GM21825 (cell line): ENCODE measurements around the gene IRF2BPL.
"Not testable (repeated sequence)": the region's sequence is repeated elsewhere in the genome, so short reads cannot be mapped to it uniquely, and the experiment has no call there.

Experiments
- ATAC-seq: cut with Tn5 transposase; IDR thresholded peaks from one replicate; pipeline ENCODE4 v1.9.1; 2021; ENCODE audit warnings: mild to moderate bottlenecking, moderate library complexity; ENCODE audit not compliant: unreplicated experiment

IRF2BPL gene

DNA sequence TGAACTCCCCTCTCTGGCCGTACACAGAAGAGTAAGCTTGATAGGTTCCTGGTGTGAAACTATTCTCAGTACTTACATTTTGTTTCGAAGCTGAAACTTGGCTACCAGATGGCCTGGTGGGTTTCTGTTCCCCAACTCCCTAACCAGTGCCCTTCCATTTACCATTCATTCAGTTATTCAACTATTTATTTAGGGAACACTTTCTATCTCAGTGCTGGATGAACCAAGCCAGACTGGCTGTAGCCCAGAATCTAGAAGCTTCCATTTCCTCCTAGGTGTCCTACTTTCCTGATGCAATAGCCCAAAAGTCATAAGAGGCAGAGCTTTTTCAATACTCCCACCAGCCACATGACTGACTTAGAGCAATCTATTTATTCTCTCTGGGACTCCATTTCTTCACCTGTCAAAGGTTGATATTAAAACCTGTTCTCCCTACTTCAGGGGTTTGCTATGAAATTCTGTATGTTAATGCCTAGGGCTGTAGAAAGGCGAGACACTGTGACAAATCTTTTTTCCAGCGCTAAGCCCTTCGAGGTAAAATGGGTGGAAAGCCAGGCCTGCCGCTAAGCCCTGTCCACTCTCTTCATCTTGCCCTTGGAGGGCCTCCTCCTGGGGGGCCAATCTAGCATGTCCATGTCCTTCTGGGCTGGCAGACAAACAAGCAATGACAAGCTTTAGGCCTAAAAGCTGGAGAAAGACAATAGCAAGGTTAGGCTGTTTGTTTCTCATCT, 8.1 kb upstream of the IRF2BPL start:
- no peak for ATAC-seq

DNA sequence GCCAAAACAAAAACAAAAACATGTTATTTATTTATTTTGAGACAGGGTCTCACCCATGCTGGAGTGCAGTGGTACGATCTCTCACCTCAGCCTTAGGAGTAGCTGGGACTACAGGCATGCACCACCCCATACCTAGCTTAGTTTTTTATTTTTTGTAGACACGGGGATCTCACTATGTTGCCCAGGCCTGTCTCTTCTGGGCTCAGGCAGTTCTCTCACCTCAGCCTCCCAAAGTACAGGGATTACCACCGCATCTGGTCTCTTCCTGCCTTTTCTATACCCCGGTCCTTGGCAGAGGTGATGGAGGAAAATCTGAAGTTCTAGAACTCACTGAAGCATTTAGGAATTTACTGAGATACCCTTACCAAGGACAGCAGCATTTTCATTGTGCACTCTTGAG, 6.8 kb upstream of the IRF2BPL start:
- ATAC-seq, result no peak

DNA sequence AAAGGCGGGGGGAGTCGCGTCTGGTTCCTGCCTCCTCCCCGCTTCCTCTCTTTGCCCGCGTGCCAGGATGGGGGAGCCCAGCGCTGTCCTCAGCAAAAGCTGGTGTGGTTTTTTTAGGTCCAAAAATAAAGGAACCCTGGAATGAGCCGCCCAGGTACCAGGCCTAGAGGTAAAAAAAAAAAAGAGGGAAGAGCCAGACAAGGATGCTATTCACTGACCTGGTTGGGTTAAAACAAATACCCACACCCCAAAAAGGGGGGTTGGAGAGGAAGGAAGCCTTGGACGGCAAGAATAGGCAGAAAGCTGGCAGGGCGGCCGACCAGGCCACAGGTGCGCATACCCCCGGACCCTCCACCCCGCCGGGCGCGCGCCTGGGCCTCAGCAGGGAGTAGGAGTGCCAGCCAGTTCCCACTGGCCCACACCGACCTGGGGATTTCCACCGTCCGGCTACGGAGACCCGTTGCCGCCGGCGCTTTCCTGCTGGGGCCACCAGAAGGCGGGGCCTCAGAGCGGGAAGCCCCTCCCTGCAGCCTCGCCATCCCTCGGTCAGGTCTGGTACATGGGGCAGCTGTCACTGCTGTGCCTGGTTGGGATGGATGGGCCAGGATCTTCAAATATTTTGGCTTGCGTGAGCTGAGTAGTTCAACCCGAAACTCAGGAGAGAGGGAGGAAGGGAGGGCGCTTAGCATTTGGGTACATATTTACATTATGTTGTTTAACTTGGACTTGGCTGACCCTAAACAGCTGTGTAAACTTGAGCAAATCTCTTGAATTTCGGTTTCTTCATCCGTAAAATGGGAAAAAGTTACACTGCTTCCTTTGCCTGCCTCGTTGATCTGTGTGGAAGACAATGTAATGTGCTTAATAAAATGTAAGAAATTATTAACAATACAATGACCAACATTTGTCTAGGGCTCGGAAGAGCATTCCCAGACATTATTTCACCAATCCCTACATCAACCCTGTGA, 5.4 kb upstream of the IRF2BPL start:
- peak; percentile 74 for ATAC-seq

DNA sequence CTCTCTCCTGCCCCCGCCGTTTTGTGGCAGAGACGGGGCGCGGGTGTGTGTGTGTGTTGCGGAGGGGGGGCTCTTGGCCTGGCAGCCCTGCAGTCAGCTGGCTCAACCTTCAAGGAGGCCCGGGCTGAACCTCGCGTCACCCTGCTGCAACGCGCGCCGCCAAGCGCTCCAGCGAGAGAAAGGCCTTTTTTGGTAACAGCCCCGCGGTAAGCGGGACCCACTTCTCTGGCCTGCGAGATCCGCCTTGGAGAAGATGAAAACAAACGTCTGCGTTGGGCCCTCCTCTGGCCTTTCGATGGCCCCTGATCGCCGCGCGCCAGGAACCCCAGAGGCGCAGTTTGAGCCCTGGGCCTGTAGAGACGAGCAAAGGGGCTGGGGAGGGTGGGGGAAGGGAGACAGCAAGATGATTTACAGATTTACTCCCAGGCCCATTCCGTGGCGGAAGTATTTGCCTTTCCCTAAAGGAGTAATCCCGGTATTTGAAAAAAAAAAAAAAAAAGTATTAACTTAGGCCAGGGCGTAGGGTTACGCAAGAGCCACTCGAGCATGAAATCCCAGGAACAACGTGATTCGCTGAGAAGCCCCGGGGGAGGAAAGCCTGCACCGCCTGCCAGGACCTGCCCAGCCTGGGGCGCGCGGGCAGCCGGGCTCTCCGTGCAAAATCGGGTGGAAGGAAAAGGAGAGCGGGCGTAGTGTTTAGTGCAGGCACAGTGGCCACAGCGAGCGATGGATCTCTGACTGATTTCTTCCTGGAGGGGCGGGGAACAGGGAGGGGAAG, 4.5 kb upstream of the IRF2BPL start:
- no peak for ATAC-seq

DNA sequence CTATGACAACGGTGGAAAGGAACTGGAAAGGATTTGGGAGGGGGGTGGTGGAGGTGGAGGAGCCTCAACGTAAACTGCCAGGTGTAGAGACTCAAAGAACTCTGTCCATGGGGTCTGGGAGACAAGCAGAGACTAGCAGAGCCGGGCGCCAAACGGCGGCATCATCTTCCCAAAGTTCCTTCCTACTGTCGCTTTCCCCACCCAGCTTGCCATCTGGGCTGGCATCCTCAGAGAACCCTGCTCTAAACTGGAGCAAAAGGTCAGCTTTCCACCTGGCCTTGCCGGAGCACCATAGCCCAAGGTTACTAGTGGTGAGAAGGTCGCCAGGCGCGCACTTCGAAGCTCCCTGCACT, 4.0 kb upstream of the IRF2BPL start:
- no peak for ATAC-seq

DNA sequence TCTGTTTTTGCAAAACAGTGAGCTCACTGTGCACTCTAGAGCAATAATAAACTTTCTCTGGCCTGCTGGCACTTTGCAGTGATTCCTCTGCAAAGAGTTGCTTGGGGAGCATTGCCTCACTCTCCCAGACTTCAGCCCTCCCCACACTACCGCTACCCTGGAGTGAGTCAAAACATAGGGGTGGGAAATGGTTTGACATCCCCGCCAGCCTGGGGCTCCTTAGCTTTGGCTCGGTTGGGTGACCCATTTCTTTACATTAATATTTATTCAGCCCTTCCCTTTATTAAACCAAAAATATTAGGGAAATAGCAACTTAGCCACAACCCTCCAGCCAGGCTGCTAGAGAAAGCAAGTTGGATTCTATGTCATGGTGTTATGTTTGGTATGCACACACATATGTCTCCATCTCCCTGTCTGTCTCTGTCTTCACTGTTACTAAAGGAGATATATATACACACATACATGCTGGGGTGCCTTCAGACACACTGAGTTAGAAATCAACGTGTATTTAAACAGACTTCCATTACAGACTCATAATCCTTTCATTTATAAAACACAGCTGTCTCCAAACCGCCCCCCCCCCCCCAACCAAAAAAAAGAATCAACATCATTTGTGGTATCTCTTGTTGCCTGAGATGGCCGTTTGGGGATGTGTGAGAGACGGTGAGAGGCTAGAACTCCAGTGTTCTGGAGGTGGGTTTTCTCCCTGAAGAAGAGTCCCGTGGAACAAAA, 3.4 kb upstream of the IRF2BPL start:
- no peak for ATAC-seq

DNA sequence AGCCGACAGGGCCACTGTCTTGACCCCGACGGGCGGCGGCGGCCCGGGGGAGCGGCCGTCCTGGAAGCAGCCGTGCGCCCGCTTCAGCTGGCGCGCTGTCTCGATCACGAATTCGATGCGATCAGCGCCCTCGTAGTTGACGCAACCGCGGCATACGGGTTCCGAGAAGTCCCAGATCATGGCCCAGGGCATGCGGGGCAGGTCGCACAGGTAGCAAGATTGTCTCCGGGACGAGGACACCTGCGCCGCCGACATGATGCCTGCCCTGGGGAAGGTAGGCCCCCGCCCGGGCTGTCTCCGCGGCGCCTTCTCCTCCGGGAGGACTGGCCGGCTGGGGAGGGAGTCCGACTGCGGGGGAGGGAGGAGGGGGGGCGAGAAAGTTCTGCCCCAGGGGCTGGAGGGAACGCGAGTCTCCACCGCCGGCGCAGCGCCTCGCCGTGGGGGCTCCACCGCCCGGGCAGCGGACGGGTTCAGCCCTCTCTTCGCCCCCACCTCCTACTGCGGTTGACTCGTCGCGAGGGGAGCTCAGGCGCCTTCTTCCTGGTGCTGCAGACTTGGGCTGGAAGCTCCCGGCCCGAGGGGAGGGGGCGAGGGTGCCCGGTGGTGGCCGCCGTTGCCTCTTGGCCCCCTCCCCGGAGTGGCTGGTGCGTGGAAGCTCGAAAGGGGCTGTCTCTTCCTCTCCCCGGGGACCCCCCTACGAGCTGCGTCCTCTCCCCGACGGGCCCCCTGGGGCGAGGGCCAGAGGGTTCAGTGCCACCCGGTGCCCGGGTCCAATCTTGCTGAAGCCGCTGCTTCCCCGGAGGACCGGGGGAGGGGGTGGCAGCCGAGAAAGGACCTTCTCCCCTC, 747 bp downstream of the IRF2BPL start:
- ATAC-seq, result peak; percentile 29

DNA sequence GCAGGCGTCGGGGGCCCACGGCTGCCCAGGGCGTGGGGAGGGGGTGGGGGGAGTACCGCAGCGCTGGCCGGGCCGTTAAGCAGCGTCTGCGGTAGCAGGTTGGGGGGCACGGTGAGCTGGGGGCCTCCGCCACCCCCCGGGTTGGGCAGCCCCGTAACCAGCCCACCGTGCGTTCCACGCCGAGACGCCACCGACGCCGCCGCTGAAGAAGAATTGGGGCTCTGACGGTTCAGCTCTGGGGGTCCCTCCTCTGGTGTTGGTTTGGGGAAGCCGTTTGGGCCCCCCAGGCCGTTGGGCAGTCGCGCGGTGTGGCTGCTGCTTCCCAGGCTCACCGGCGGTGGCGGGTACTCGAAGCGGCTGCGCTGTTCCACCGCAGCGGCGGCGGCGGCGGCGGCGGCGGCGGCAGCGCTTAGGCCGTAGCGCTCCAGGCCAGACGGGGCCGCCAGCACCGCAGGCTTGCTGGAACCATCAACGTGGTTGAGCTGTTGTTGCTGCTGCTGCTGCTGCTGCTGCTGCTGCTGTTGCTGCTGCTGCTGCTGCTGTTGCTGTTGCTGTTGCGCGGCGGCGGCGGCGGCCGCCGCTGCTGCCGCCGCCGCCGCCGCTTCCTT, 1.5 kb downstream of the IRF2BPL start:
- ATAC-seq, result peak; percentile 17

DNA sequence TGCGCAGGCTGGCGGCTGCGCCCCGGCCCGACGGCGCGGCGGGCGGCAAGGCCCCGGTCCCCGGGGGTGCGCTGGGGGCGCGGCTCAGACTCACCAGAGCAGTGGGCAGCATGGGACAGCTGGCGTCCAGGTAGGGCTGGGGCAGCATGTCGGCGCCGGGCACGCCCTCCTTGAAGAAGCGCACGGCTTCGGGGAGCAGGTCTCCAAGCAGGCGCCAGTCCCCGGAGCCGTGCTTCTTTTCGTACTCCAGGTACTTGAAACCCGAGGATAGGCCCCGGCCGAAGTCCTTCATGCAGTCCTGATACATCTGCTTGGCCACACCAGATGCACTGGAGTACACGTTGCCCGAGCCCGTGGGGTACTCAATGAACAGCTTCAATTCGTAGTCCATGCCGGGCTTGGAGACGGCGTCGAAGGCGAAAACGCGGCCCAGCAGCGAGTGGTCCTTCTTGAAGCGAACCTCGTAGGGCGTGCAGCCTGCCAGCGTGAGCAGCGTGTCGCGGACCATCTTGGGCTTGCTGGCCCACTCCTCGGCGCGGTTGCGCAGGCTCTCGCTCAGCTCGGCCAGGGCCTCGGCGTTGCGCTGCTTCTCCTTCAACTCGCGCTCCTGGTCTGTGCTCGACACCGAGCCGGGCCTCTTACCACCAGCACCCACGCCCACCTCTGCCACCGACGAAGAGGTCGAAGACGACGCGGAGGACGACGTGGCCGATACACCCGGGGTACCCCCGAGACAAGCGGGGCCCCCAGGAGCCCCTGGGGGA, 2.2 kb downstream of the IRF2BPL start:
- no peak for ATAC-seq

DNA sequence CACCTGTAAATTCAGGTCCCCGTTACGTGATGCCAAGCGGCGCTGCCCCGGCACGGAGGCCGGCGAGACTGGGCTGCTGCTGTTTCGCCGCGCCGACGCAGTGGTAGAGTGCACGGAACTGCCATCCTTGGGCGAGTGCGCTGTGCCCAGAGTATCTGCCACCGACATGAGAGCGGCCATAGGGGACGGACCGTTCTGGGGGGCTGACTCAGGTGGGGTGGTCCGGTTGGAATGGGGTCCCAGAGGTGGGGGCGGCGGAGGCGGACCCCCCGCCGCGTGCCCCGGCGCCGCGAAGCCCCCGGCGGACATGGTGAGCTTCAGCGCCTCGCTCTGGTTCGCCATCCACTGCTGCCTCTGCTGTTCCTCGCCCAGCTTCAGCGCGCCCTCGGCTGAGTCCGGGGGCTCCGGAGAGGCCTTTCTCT, 2.8 kb downstream of the IRF2BPL start:
- ATAC-seq, result no peak

DNA sequence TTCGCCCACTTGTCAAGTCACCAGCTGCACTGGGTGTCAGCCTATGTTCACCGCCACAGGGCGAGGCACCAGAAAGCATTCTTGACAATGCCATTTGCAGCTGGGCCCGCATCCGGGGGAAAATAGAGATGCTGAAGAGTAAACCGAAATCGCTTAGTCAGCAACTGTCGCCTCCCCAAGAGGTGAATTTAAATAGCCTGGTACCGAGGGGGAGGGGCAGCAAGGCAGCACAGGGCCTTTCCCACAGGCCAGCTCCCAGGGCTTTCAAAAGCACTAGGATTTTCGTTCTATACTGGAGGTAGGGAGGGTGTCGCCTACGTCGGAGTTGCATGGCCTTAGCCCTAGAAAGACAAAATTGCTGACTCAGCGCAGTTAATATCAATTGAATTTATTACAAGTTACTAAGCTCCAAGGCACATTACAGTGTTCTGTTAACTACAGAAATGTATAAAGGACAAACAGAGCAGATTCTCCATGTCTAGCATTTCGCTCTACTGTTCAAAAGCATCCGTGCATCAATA, 4.3 kb downstream of the IRF2BPL start:
- ATAC-seq, result no peak

DNA sequence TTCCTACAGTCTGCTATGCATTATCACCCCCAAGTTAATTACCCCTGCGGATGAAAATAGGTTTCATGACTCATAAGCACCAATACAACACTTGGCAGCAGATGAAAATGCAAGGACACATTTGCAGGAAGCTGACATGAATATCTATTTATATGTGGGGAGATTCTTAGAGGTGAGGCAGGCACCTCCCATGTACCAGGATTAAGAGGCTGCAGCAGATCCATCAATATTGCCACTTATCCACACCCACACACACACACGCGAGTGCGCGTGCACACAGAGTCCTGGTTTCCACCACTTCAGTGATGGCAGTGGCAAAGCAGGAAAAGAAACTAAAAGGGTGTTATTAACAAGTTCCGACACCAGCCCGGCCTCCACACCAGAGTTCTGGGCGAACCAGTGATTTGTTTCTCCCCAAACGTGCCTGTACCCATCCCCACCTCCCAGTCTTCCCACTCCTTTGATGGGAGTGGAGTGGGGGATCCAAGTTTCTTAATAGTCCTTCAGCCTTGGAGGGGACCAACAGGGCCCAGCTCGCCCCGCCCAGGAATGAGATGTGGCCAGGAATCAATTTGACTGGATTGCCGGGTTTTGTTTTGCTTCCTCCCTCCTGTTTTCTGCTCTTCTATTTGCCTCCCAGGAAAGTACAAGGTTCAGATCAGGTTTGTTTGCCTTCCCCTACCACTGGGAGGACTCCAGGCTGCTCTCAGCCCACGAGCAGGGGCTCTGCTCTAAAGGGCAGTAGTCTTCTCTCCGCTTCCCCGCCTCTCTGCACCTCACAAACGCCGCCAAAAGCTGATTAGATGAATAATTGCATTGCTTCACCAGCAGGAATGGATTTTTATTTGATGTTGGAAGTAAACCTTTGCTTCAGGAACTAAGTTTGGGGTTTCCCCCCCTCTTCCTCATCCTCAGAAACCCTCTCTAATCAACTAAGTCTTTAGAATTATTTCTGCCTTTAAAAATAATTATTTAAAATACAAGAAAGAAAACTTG, 5.2 kb downstream of the IRF2BPL start:
- ATAC-seq, result no peak

DNA sequence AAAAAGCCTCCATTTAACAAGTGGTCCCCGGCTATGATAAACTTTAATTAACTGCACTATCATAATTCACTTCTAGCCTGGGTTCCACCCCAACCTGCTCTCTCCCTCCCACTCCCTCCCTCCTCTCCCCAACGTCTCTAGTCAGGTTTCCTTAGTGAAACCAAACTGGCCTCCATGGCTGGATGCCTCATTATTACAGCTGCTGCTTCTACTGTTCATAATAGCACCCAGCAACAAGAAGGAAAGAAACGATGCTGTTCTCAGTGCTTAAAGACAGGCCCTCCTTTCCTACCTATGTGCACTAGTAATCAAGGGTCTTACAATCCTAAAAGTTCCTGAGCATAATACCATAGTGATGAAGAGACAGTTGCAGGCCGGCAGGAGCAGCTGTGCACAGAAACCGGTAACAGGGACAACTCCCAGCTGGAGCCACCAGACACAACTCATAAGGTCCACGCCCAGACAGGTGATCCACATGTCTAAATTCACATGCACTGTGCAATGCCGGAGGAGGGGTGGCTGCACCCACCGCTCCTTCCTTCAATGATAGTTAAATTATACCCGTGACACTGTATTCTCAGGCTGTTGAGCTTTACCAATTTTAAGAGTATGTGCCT, 6.2 kb downstream of the IRF2BPL start:
- peak; percentile 45 for ATAC-seq

DNA sequence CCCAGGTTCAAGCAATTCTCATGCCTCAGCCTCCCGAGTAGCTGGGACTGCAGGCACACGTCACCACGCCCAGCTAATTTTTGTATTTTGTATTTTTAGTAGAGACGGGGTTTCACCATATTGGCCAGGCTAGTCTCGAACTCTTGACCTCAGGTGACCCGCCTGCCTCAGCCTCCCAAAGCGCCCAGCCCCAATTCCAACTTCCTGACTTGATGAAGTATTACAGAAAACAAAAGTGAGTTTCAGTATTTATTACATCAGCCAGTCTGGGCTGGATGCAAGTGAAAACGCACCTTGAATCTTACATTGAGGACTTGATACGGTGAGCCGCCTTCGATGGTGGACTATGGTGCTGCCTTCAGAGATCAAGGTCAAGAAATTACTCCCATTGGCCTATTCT, 7.1 kb downstream of the IRF2BPL start:
- not testable (repeated sequence) for ATAC-seq

DNA sequence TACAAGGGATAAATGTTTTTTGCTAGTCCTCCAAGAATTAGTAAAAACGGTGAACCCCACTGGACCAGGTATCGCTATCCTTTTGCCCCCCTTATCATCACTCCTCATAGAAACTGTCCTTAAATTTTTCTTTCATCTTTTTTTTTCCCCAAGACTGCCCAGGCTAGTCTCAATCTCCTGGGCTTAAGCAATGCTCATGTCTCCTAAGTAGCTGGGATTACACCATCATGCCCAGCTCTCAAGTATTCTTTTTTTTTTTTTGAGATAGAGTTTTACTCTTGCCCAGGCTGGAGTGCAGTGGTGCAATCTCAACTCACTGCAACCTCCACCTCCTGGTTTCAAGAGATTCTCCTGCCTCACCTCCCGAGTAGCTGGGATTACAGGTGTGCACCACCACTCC, 9.7 kb downstream of the IRF2BPL start:
- no peak for ATAC-seq

DNA sequence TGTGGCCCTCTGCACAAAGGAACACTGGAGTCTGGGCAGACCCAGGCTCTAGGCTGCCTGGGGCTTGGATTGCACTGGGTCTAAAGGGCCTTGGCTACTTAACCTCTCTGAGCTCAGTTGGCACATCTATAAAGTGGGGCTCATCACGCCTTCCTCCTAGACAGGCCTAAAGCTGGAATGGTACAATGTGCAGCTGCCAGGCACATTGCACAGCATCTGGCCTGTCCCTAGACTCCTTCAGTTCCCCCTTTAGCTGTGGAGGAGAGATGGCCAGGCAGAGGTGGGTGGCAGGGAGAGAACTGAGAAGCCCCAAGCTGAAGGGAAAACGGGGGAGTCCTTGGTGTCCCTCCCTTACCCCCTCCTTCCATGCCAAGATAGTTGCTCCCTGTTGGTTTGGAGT, 10.8 kb downstream of the IRF2BPL start:
- ATAC-seq, result no peak

DNA sequence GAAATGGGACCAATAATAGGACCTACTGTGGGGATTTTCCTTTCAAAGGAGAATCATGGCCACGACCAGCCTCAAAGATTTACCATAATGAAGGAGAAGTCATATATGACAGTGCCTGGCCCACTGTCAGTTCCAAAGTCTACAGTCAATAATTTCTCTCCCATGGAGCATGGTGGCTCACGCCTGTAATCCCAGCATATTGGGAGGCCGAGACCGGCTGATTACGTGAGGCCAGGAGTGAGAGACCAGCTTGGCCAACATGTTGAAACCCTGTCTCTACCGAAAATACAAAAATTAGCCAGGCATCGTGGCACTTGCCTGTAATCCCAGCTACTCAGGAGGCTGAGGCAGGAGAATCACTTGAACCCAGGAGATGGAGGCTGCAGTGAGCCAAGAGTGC, 13.8 kb downstream of the IRF2BPL start:
- ATAC-seq, result no peak
